HL-60 (cell line): ENCODE data around the gene PDCD4.

Experiments used
- CTCF ChIP-seq: IDR thresholded peaks from one replicate; pipeline ENCODE4 v1.5.1; 2011; ENCODE audit warnings: low read length, control low read depth, inconsistent platforms; ENCODE audit not compliant: insufficient read depth
- GABPA ChIP-seq: IDR thresholded peaks from 2 replicates; pipeline ENCODE4 v1.6.1; 2012; ENCODE audit warnings: low read depth
- POLR2AphosphoS5 ChIP-seq: IDR thresholded peaks from 2 replicates; pipeline ENCODE4 v1.6.1; 2012; ENCODE audit warnings: low read depth
- REST ChIP-seq: IDR thresholded peaks from 2 replicates; pipeline ENCODE4 v1.6.1; 2012; ENCODE audit warnings: low read depth; ENCODE audit not compliant: insufficient replicate concordance
- SPI1 ChIP-seq: IDR thresholded peaks from 2 replicates; pipeline ENCODE4 v1.6.1; 2012; ENCODE audit warnings: low read depth, mild to moderate bottlenecking, borderline replicate concordance

GRCh38 chr10:110827410-110827809 lies 44.3 kb upstream of the PDCD4 start:
- no peak for TF ChIP-seq REST
- TF ChIP-seq CTCF = no peak
- no peak for TF ChIP-seq POLR2AphosphoS5
- TF ChIP-seq SPI1 = no peak
- TF ChIP-seq GABPA = no peak
